Activated gamma-delta T cell (primary cell): ENCODE measurements around the gene JUND.
A peak's percentile ranks its signal among the peaks of the same experiment; 100 is the strongest.

Experiments used
- DNase-seq: peaks from one replicate; lab custom pipeline; 2025; lab: John Stamatoyannopoulos, UW

Gene JUND

DNA sequence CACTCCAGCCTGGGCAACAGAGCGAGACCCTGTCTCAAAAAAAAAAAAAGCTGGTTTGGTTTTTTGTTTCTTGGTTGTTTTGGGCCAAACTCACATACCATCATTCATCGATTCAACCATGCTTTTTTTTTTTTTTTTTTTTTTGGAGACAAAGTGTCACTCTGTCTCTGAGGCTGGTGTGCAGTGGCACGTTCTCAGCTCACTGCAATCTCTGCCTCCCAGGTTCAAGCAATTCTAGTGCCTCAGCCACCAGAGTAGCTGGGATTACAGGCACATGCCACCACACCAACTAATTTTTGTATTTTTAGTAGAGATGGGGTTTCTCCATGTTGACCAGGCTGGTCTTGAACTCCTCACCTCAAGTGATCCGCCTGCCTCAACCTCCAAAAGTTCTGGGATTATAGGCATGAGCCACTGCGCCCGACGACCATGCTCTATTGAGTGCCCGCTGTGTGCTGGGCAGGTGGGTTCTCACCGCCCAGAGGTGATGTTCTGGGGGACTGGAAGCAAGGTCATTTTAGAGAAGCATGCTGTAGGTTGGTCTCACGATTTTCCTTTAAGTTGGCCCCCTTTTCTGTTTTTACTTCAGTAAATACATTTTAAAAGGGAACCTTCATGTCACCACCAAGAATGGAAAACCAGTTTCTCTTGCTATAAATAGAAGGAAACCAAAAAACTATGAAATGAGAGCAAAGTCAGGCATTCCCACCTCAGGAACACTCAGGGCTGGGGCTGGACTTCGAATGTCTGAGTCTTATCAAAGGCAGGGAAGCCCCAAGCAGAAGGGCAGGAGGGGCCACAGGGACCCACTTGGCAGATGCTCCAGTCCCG lies 8.3 kb upstream of the JUND start:
- no peak for DNase-seq

DNA sequence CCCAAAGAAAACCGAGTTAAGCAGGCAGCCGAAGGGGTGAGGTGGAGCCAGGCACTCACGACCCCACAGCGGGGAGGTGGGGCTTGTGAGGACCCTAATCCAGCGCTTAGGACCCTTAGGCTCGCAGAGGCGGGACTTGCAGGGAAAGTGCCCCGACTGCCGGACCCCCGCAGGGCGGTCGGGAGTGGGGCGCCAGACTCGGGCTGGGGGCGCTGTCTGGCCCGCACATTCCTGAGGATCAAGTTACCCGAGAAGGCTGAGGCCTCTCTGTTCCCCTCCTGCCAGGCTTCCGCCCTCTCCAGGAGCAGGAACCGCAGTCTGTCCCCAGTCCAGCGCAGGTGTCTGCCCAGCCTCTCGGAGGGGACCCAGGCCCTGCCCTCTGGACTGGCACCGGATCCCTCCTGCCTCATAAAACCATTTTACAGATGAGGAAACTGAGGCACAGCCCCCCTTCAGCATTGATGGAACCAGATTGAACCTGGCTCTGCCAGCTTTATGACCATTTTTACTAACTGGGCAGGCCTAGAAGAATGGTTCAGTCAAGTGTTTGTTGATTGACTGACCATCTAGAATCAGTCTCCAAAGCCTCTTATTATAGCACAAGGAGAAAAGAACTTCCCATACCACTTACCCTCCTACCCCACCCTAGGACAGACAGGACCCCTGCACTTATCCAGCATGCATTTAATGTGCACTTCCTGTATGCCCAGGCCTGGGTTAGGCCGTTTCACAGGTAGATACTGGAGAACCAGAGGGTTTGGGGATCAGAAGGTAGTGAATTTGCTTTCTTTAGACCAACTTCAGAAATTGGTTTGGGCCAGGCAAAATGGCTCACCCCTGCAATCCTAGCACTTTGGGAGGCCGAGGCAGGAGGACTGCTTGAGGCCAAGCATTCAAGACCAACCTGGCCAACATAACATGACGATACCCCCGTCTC lies 6.7 kb upstream of the JUND start:
- no peak for DNase-seq

- no peak for DNase-seq
These were observed 5.7 kb upstream of the JUND start for GRCh38 chr19:18286973-18287635.

DNA sequence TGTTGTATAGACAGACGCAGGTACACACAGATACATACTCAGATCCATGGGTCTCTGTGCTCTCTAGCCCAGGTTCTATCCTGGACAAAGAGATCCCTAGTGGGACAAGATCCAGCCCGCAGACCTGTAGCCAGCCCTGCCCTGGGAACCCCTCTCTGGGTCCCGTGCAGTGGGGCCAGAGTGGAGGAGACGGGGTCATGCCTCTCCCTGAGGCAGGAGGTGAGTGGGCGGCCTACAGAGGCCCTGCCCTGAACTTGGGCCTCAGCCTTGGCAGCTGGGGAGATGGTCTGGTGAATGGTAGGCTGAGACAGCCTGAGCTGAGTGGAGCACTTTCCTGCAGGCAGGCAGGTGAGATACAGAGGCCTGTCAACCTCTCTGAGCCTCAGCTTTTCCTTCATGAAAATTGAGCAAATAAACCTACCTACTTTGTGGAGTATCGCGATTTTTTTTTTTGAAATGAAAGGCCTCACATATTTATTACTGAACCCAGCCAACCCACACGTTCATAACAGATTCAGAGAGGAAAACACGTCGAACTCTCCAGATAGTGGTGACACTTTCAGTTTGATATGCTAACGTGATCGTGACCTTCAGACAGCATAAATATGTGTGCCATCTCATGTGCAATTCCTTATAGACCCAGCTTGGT lies 3.4 kb upstream of the JUND start:
- no peak for DNase-seq

DNA sequence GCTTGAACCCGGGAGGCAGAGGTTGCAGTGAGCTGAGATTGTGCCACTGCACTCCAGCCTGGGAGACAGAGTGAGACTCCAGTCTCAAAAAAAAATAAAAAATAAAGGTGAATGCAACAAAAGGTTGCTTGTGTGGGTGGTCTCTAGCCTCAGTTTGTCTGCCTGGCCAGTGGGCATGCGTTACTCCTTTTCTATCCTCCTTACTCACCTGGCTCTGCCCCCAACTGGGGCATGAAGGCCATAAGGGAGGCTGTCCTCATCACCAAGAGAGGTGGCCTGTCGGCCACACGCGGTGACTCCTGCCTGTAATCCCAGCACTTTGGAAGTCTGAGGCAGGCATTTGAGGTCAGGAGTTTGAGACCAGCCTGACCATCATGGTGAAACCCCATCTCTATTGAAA lies 1.9 kb upstream of the JUND start:
- DNase-seq: no peak

DNA sequence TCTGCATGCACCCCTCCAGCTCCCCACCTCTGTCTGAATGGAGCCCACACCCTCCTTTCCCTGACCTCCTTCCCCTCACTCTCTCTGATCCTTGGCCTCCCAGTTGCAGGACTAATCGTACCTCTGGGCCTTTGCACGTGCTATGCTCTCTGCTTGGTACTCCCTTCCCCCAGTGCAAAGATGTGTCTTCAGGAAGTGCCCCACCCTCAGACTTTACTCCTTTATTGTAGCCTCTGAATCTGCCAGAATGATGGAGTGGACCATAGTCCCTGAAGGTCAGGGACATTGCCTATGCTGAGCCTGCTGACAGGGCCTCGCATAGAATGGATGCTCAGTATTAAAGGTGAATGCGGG lies 1.3 kb upstream of the JUND start:
- no peak for DNase-seq

DNA sequence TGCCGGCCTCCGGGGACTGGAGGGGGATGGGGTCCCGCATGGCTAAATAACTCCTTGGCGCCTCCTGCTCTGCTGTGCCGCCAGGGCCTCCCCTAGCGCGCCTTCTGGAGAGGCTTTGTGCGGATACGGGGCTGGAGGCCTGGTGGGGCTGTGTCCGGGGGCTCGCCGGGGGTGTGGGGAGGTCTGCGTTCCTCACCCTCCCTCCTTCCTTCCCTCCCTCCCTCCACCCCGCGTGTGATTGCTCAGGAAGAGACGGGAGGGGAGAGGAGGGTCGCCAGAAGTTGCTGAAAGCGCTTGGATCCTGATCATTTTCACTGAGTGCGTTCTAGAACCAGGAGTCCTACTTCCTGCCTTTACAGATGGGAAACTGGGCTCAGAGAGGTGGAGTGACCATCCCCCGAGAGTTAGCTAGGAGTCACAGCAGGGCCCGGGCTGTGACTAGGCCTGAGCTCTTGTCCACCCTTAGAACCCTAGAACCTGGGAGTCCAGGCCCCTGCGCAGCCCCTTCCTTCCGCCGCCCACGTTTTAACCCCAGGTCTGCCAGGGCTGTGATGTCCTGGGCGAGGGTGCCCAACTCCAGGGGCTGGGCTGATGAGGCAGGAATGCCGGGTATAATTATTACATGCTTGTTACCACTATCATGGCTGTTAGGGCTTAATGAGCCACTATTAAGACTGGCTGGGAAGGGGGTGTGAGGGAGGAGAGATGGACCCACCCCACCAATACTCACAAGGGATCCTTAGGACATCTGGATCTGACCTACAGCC lies 782 bp upstream of the JUND start:
- DNase-seq: no peak

DNA sequence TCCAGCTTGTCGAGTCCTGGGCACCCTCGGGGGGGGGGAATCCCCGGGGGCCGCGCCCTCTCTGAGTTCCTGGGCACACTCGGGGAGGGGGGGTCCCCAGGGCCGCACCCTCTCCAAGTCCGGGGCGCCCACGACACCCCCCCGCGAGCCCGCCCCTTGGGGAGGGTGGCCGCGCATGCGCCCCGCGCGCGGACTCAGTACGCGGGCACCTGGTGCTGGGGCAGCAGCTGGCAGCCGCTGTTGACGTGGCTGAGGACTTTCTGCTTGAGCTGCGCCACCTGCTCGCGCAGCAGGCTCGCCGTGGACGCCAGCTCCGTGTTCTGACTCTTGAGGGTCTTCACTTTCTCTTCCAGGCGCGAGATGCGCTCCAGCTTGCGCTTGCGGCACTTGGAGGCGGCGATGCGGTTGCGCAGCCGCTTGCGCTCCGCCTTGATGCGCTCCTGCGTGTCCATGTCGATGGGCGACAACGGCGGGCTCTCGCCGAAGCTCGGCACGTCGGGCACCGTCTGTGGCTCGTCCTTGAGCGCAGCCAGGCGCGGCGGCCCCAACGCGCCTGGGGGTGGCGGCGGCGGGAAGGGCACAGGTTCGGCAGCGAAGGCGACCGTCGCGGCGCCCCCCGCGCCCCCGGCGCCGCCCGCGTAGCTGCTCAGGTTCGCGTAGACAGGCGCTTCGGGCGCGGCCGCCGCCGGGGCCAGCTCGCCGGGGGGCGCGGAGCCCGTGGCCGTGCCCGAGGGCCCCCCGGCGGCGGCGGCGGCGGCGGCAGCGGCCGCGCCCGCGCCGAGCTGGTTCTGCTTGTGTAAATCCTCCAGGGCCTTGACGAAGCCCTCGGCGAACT lies 958 bp downstream of the JUND start:
- DNase-seq: peak; percentile 71

DNA sequence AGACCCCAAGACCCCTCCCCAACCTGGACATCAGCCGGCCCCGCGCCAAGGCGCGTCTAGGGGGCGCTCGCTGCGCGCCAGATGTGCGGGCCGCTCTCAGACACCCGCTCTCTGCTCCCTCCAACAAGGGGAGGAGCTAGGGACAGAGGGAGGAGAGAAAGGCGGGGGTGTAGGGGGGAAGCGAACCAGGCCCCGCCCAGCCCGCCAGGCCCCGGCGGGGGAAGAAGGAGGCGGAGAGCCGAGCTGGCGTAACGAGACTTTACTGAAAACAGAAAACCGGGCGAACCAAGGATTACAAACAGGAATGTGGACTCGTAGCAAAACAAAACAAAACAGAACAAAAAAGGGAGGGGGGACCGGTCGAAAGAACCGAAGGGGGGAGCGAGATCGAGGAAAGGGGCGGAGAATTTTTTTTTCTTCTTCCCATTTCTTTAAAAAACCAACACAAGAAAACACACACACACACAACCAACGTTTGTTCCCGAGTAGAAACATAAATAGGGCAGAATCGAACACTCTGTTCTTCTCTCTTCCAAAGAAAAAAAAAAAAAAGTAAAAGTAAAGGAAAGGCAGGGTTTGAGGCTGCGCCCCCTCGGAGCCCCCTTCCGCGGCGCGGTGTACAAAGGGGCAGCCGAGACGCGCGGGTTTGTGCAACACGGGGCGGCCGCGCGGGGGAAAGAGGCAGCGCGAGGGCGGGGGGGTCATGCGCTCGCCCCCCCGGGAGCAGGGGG lies 1.7 kb downstream of the JUND start:
- DNase-seq: peak; percentile 72

DNA sequence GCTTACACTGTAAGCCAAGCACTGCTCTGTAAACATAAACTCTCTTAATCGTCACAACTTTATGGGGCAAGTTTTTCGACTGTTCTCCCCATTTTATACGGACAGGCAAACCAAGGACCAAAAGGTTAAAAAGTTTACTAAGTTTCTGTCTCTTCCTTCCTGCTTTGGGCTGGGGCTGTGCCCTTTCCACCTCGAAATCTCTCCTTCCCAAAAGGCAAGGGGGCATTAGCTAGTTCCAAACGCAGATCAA lies 2.2 kb downstream of the JUND start:
- DNase-seq: no peak

DNA sequence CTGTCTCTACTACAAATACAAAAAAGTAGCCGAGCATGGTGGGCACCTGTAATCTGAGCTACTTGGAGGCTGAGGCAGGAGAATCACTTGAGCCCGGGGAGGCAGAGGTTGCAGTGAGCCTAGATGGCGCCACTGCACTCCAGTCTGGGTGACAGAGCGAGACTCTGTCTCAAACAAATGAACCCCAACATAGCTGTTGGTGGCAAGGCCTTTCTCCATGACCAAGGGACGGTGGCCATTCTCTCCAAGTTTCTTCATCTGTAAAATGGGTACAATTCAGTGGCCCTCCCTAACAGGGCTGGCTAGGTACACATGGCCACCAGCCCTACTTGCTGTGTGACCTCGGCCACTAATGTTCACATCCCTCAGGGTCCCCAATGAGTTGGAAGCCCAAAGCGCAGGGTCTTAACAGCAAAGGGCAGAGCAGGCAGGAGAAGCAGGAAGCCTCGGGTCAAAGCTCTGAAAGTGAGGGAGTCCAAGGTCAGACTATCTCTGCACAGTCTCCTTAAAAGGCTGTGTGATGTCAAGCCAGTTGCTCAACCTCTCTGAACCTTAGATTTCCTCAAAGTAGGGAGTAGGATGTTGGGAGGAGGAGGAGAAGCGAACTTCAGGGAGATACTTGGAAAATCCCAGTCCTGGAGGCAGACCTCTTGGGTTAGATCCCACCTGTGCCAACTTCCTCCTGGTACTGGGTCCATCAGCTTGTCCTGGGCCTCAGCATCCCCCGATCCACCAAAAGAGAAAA lies 2.7 kb downstream of the JUND start:
- DNase-seq: no peak

- no peak for DNase-seq
These were observed 6.6 kb downstream of the JUND start for GRCh38 chr19:18274781-18275356.

DNA sequence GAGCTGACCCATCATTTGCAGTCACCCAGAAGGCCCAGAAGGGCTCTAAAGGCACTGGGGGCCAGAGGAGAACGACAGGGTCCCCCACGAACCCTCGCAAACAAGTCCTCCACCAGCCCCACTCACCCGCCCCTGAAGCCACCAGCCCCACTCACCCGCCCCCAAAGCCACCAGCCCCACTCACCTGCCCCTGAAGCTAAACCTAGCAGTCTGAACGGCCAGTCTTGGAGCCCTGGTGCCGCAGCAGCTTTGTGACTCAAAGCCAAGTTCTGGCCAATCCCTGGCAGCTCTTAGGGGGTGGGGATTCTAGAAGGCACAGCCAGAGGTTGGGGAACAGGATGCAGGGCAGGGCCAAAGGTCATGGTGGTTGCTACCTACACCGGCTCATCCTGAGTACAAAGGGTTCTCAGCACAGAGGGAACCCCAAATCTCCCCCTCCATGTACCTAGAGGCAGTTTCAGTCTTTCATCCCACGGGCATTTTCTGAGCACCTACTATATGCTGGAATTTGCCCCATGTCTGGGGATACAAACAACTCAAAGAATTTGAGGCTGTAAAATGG lies 7.1 kb downstream of the JUND start, which contains the start of gene IQCN:
TSS of gene IQCN (minus strand) at position 234 of the 562 bp plus-strand sequence. CDS start 4,974 bp downstream, outside the sequence.
- no peak for DNase-seq

DNA sequence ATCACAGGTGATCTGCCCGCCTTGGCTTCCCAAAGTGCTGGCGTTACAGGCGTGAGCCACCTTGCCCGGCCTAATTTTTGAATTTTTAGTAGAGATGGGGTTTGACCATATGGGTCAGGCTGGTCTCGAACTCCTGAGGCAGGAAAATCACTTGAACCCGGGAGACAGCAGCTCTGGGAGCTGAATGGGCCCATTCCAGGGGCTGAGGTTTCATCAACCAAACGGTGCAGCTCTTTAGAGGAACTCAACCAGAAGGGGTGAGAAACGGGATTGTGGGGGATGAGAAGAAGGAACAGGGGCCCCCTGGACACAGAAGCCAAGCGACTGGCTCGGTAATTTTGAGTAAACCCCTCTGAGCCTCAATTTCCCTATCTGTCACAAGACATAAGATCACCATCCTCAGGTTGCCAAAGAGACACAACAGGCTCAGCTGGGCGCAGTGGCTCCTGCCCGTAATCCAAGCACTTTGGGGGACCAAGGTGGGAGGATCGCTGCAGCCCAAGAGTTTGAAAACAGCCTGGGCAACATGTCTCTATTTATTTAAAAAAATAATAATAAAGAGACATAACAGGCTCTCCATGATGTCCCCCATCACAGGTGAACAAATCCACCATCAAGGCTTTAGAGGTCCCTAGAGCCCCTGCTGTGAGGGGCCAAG lies 7.7 kb downstream of the JUND start:
- no peak for DNase-seq

GRCh38 chr19:18271433-18271841 lies 10.0 kb downstream of the JUND start:
- no peak for DNase-seq

DNA sequence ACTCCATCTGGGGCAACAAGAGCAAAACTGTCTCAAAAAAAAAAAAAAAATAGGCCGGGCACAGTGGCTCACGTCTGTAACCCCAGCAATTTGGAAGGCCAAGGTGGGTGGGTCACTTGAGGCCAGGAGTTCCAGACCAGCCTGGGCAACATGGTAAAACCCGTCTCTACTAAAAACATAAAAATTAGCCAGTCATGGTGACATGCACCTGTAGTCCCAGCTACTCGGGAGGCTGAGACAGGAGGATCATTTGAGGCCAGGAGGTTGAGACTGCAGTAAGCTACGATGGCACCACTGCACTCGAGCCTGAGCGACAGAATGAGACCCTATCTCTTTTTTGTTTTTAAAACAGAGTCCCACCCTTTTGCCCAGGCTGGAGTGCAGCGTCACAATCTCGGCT lies 11.1 kb downstream of the JUND start:
- DNase-seq: no peak

DNA sequence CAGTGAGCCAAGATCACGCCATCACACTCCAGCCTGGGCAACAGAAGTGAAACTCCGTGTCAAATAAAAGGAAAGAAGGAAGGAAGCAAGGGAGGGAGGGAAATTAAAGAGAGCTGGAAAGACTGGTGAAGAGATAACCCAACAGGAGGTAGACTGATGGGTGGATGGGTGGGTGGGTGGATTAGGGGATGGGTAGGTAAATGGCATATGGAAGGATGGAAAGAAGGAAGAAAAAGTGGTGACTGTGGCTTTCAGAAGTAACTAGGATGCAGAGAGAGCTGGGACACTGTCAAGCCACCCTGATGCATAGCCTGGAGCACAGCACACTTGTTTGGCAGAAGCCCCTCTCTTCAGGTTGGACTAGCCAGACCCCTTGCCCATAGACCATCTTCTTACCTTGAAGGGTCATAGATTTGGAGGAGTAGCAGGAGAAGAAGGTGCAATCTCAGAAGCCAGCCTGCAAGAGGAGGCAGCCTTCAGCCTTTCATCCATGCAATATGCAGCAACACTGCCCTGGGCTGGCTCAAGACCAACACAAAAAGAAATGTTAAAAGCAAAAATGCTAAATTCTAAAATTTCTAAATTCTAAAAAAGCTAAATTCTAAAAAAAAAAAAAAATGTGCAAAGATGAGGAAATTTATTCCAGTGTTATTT lies 12.2 kb downstream of the JUND start:
- DNase-seq: no peak
